Stimulated activated CD8-positive, alpha-beta memory T cell treated with anti-CD3 and anti-CD28 coated beads, Interleukin-15, amount 100 ng/mL, for 48 hours (primary cell): ENCODE measurements around the gene IGFBP6.
"Not testable (repeated sequence)": the region's sequence is repeated elsewhere in the genome, so short reads cannot be mapped to it uniquely, and the experiment has no call there.

Source experiments
- DNase-seq, 2 donors: peaks; one replicate each; pipeline ENCODE4 v3.0.0-alpha.2; 2020; ENCODE audit warnings: low read depth in 2 of 2

IGFBP6 gene

DNA sequence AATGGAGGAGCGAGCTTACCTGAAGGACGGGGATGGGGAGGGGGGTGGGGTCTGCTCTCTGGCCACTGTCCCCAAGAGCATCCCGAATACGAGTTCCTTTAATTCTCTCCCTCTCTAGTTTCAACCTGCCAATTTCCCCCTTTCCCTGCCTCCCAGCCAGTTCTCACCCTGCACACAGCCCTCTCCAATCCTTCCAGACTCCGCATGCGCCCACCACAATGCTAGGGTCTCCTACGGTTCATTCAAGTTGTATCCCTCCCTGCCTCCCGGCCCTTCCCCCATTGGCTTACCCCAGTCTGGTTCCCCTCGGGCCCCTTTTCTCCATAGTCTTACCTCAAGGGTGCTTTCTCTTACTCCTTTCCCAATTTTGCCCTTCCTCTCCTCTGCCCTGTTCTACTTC, 708 bp upstream of the IGFBP6 start:
- DNase-seq = no peak

DNA sequence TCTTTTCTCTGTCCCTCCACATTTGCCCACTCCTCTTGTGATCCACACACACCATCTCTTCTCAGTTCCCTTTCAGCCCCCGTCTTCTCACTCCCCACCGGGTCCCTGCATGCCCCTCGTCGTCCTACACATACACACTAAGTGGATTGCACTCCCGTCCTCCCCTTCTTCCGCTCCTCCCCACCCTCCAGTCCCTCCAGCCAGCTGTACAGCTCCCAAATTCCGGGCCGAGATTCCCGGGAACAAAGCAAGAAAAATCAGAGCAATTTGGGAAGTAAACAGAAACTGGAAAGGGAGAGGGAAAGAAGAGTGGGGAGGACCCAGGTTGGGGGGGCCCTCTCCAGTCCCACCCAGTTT, 282 bp upstream of the IGFBP6 start:
- DNase-seq = no peak

DNA sequence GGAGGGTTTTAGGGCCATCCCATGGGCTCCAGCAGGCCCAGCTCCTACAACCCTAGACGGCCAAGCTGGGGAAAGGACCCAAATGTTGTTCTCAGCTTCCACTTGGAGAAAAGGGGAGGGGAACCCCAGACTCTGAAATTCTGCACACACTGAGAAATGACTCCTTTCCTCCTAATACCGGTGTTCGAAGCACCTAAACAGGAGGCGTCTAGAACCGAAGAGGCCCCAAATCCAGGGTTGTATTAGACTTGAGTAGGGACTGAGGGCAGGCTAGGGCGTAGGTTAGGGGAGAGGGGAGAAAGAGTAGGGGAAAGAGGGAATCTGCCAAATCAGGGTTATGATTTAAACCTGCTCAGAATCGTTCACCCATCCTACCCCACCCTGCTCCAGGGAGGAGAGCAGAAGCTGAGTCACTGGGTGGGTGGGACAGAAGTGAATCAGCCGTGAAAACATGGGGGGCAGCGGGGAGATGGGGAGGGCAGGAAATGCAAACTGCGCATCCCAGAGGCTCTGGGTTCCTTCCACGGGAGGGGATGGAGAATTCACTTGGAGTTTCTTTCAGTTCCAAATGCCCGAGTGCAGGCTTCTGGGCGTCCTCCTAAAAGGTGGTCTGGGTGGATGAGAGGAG, 1.0 kb downstream of the IGFBP6 start:
- peak in 1 of 2 donors; percentile 37 for DNase-seq

- peak; percentile 76 to 82 for DNase-seq
Measured at GRCh38 chr12:53099071-53099882, 1.8 kb downstream of the IGFBP6 start.

DNA sequence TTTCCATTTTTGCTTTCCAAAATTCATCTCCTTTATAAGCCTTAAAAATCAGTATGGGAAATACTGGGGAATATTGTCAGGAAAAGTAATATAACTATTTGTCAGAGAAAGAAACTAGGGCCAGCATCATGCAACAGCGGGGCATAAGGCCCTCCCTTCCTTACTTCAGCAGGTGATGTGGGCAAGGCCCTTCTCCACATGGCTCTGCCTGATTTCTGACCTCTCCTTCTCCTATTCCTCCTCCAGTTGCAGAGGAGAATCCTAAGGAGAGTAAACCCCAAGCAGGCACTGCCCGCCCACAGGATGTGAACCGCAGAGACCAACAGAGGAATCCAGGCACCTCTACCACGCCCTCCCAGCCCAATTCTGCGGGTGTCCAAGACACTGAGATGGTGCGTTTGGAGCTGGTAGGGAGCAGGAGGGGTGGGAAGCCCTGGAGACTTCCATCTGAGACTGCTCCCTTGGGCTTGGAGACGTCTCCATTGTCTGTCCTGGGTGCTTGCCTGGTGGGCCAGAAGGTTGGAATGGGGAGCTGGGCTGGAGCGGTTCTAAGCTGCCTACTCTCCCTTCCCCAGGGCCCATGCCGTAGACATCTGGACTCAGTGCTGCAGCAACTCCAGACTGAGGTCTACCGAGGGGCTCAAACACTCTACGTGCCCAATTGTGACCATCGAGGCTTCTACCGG, 3.1 kb downstream of the IGFBP6 start:
- DNase-seq = no peak

- no peak for DNase-seq
Measured at GRCh38 chr12:53101266-53101665, 3.8 kb downstream of the IGFBP6 start.

DNA sequence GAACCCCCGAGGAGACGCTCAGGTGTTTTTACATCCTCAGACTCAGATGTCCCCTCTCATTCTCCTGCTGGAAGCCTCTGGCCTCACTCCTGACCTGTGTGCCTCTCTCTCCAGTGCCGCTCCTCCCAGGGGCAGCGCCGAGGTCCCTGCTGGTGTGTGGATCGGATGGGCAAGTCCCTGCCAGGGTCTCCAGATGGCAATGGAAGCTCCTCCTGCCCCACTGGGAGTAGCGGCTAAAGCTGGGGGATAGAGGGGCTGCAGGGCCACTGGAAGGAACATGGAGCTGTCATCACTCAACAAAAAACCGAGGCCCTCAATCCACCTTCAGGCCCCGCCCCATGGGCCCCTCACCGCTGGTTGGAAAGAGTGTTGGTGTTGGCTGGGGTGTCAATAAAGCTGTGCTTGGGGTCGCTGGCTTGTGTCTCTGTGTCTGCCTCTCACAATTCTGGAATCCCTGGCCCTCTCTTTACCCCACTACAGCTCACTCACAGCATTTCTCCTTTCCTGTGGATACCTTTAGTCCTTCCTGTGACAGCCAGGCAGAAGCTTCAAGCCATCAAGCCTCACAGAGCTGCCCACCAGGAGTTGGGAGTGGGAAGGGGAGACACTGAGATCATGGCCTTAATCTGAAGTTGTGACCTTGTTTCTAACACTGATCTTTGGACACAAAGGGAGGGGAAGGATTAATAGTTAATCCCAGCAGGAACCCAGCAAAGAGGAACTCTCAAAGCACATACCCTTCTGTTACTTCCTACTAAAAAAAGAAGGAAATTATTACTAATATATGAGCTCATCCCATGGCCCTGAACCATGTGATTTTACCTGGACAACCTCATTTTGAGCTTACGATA, 4.7 kb downstream of the IGFBP6 start:
- DNase-seq = no peak

- DNase-seq = peak; percentile 56 to 59
Measured at GRCh38 chr12:53102883-53103807, 5.7 kb downstream of the IGFBP6 start, which contains the start of gene SOAT2. SOAT2 (plus strand) TSS chr12:53103486; CDS start chr12:53103578, 92 bp downstream.

DNA sequence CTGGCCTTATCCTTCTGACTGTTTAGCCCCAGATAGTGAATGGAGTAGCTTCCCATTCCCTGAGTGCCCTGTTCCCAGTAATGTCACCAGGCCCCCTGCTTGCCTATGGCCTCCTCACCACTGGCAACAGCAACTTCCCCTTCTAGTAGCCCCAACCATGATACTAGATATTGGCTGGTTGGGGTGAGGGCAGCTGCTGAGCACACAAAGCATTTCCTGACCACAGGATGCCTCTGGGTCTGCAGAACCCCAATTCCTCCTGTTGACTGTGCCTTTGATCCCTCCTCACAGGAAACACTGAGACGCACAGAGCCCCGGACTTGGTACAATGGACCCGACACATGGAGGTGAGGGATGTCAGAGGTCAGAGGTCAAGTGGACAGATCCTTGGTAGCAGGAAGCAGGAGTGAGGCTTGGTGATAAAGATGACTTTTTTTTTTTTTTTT, 6.4 kb downstream of the IGFBP6 start:
- no peak for DNase-seq

GRCh38 chr12:53105256-53105655, 7.8 kb downstream of the IGFBP6 start:
- no peak for DNase-seq

GRCh38 chr12:53105712-53106439, 8.4 kb downstream of the IGFBP6 start:
- DNase-seq = no peak

DNA sequence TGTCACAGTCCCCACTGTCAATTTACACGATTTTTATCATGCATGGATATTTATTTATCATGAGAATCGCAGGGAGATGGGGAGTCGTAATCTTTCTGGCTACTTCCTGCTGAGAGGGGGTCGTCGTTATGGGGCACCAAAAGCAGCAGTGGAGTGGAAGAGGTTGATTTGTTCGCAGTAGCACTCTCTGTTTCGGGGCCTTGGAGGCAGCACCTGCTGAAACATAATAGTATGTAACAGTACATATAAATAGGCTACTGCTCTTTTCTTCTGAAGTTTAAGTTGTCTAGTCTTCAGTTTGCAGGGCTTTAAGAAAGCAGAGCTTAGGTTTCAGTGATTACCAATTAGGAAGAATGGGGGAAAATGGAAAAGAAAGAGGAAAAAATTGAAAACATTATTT, 9.7 kb downstream of the IGFBP6 start:
- DNase-seq = no peak

DNA sequence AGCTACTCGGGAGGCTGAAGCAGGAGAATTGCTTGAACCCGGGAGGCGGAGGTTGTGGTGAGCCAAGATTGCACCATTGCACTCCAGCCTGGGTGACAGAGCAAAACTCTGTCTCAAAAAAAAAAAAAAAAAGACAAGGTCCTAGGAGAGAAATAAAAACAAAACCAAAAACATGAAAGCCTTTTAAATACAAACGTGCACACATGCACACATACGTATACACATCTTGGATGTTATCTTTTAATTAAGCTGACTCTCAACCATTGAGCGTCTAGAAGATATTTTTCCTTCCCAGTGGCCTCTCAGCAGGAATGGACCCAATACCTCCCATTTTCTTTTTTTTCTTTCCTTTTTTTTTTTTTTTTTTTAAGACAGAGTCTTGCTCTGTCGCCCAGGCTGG, 15.0 kb downstream of the IGFBP6 start:
- not testable (repeated sequence) for DNase-seq

DNA sequence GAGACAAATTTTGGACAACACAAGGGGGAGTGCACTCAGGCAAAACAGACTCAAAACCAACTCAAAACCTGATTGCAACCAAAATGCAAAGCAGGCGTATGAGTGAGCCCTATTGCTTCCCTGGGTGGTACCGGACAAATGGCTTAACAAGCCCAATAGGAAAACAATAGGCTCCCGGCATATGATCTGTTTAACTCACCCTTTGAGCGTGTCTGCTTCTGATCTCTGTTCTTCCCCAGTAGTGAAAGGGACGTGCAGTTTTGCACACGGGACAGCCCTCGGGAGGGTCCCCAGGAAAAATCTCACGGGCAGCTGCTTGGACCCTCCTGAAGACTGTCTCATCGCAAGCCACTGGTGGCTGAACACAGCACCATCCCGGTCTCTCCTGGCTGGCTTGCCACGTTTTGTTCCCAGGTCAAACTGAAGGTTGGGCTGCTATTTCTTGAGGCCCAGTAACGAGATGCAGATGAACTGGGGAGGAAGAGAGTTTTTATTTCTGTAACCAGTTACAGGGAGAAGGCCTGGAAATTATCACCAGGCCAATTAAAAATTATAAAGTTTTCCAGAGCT, 15.8 kb downstream of the IGFBP6 start:
- no peak for DNase-seq

DNA sequence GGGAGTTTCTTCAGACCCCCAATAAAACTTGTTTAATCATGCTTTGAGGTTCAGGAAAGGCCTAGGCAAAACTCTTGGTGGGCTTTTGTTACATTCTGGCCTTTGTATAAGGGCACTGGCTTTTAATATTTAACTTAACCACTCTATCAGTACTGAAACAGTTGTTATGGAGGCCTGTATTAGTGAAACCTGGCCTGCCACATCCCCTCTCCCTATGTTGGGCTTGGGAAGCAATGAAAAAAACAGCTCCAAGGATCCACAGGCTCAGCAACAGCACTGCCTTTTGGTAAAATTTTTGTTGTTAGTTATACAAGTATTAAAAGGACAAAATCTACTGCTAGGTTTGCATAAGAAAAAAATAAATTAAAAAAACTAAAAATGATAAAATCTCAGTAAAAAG, 16.5 kb downstream of the IGFBP6 start:
- no peak for DNase-seq

DNA sequence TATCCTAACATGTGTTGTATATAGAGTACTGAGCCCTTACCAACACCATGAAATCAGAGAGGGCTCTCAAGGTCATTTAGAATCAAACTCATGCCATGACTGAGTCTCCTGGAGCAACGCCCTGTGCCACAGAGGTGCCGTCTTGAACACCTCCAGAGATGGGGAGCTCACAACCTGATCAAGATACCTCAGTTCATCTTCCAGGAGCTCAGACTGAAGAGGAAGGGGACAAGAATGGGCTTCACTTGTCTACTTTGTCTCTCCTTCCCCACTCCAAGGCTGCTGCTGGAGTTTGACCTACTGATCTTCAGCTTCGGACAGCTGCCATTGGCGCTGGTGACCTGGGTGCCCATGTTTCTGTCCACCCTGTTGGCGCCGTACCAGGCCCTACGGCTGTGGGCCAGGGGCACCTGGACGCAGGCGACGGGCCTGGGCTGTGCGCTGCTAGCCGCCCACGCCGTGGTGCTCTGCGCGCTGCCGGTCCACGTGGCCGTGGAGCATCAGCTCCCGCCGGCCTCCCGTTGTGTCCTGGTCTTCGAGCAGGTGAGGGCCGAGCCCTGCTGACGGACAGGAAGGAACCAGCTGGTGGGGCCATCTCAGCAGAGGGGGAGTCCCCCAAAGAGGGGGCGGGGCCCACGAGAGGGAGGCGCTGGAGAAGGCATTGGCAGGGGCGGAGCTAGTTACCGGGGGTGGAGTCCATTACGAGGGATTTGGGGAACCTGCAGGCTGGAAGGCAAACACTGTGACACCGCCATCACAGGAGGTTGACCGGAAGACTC, 17.8 kb downstream of the IGFBP6 start:
- no peak for DNase-seq

- DNase-seq = no peak
Measured at GRCh38 chr12:53115891-53116648, 18.6 kb downstream of the IGFBP6 start.

DNA sequence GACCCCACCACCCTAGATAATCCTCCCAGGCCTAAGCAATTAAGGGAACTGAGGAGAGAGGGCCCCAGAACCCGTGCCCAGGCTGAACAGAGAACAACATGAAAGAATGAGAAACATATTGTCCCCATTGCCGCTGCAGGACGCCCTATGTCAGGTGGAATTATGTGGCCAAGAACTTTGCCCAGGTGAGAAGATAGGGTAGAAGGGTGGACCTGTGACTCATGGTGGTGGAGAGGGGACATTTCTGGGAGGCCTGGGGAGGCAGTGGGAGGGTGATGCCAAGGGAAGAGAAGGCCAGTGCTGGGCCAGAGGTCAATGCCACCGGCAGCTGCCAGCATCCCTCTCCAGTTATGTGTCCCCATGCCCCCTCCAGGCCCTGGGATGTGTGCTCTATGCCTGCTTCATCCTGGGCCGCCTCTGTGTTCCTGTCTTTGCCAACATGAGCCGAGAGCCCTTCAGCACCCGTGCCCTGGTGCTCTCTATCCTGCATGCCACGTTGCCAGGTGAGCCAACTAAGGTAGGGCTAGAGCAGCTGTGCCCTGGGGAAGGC, 21.4 kb downstream of the IGFBP6 start:
- no peak for DNase-seq
